ENCODE measurements around the gene ZNF532.

- TF ChIP-seq, protein P1, sequence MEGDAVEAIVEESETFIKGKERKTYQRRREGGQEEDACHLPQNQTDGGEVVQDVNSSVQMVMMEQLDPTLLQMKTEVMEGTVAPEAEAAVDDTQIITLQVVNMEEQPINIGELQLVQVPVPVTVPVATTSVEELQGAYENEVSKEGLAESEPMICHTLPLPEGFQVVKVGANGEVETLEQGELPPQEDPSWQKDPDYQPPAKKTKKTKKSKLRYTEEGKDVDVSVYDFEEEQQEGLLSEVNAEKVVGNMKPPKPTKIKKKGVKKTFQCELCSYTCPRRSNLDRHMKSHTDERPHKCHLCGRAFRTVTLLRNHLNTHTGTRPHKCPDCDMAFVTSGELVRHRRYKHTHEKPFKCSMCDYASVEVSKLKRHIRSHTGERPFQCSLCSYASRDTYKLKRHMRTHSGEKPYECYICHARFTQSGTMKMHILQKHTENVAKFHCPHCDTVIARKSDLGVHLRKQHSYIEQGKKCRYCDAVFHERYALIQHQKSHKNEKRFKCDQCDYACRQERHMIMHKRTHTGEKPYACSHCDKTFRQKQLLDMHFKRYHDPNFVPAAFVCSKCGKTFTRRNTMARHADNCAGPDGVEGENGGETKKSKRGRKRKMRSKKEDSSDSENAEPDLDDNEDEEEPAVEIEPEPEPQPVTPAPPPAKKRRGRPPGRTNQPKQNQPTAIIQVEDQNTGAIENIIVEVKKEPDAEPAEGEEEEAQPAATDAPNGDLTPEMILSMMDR (IDR thresholded peaks at IDR 0.05), result no peak
- no peak for TF ChIP-seq POLR2AphosphoS5 (IDR thresholded peaks at IDR 0.05)
Measured at GRCh38 chr18:59026364-59026763, 161.7 kb downstream of the ZNF532 start.
